Measurements from ENCODE around the gene ZNF385B.

DNA sequence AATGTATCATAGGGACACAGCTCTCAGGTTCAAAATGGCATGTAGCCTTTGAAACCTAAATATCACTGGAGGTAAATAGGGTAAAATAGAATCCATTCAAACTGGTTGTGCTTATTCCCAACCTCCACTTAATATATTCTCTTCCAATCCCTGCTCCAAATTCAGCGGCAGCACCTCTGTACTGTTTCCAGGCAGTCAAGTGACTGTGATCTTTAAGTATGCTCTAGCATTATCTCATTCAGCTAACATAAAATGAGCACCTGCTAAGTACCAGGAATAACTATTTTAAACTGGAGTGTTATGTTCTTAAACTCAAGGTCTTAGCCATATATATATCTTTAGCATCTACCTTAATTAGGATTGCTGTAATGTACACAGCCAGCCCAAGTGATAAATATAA, 327.5 kb downstream of the ZNF385B start:
- TF ChIP-seq, protein P1, sequence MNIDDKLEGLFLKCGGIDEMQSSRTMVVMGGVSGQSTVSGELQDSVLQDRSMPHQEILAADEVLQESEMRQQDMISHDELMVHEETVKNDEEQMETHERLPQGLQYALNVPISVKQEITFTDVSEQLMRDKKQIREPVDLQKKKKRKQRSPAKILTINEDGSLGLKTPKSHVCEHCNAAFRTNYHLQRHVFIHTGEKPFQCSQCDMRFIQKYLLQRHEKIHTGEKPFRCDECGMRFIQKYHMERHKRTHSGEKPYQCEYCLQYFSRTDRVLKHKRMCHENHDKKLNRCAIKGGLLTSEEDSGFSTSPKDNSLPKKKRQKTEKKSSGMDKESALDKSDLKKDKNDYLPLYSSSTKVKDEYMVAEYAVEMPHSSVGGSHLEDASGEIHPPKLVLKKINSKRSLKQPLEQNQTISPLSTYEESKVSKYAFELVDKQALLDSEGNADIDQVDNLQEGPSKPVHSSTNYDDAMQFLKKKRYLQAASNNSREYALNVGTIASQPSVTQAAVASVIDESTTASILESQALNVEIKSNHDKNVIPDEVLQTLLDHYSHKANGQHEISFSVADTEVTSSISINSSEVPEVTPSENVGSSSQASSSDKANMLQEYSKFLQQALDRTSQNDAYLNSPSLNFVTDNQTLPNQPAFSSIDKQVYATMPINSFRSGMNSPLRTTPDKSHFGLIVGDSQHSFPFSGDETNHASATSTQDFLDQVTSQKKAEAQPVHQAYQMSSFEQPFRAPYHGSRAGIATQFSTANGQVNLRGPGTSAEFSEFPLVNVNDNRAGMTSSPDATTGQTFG (tag by site-specific recombination; IDR thresholded peaks at IDR 0.05; ENCODE audit: borderline replicate concordance): no peak
- TF ChIP-seq ZNF138 (tag by site-specific recombination; IDR thresholded peaks at IDR 0.05; ENCODE audit: borderline replicate concordance) (no peak), KLF1 (tag by site-specific recombination; IDR thresholded peaks at IDR 0.05) (no peak), ZNF510 (tag by site-specific recombination; IDR thresholded peaks at IDR 0.05; ENCODE audit: insufficient replicate concordance) (no peak), ZNF792 (tag by site-specific recombination; IDR thresholded peaks at IDR 0.05) (no peak), ZNF146 (tag by site-specific recombination; IDR thresholded peaks at IDR 0.05) (no peak), MZF1 (tag by site-specific recombination; IDR thresholded peaks at IDR 0.05; ENCODE audit: borderline replicate concordance) (no peak), ZEB2 (tag by site-specific recombination; IDR thresholded peaks at IDR 0.05) (no peak), HOXD13 (CRISPR knock-in tag; IDR thresholded peaks at IDR 0.05; ENCODE audit: borderline replicate concordance) (no peak), ZNF274 (IDR thresholded peaks at IDR 0.05; ENCODE audit: low read length) (no peak), ZNF274 (tag by site-specific recombination; IDR thresholded peaks at IDR 0.05; ENCODE audit: borderline replicate concordance) (no peak), ZNF221 (tag by site-specific recombination; IDR thresholded peaks at IDR 0.05; ENCODE audit: borderline replicate concordance) (no peak)
- TF ChIP-seq, protein P2, sequence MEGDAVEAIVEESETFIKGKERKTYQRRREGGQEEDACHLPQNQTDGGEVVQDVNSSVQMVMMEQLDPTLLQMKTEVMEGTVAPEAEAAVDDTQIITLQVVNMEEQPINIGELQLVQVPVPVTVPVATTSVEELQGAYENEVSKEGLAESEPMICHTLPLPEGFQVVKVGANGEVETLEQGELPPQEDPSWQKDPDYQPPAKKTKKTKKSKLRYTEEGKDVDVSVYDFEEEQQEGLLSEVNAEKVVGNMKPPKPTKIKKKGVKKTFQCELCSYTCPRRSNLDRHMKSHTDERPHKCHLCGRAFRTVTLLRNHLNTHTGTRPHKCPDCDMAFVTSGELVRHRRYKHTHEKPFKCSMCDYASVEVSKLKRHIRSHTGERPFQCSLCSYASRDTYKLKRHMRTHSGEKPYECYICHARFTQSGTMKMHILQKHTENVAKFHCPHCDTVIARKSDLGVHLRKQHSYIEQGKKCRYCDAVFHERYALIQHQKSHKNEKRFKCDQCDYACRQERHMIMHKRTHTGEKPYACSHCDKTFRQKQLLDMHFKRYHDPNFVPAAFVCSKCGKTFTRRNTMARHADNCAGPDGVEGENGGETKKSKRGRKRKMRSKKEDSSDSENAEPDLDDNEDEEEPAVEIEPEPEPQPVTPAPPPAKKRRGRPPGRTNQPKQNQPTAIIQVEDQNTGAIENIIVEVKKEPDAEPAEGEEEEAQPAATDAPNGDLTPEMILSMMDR (tag by site-specific recombination; IDR thresholded peaks at IDR 0.05): no peak
- TF ChIP-seq, protein P3, sequence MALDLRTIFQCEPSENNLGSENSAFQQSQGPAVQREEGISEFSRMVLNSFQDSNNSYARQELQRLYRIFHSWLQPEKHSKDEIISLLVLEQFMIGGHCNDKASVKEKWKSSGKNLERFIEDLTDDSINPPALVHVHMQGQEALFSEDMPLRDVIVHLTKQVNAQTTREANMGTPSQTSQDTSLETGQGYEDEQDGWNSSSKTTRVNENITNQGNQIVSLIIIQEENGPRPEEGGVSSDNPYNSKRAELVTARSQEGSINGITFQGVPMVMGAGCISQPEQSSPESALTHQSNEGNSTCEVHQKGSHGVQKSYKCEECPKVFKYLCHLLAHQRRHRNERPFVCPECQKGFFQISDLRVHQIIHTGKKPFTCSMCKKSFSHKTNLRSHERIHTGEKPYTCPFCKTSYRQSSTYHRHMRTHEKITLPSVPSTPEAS (tag by site-specific recombination; IDR thresholded peaks at IDR 0.05): no peak
